ENCODE results near the gene MTF2.
A peak's percentile ranks its signal among the peaks of the same experiment; 100 is the strongest.

Gene MTF2

DNA sequence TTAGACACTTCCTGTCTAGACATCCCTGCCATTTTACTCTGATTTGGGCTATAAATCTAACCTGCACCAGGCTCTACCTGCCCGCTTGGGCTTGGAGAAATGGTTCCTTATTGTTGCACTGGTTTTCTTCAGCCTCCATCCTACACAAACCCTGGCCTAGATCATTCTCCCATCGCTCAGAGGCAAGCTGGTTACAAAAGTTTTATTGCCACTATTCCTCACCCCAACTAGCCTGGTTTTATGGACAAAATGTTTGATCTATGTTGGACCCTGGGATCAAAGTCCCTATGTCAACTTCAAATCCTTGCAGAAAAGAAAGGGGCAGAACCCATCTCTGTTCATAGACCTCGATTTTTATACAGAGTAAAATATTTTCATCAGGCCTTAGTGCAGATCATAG, 31.5 kb upstream of the MTF2 start:
- Histone ChIP-seq H3K27ac (ENCODE audit: low read depth, low read length) (no peak overlapping the region), H3K4me3 (ENCODE audit: low read depth in 1 of 2, low read length in 2 of 2) (no peak overlapping the region), H3K9me3 (ENCODE audit: control insufficient read depth in 1 of 2, low read length in 2 of 2) (no peaks in the 10 kb centered on the region), H3K9ac (ENCODE audit: low read depth in 1 of 2, low read length in 2 of 2) (no peak overlapping the region), H3K27me3 (ENCODE audit: control insufficient read depth in 1 of 2, insufficient read depth in 2 of 2, low read length in 2 of 2) (no peaks in the 10 kb centered on the region), H3K4me1 (ENCODE audit: control insufficient read depth in 1 of 2, insufficient read depth in 2 of 2, low read length in 2 of 2) (no peaks in the 10 kb centered on the region), H3K36me3 (ENCODE audit: control insufficient read depth in 1 of 2, insufficient read depth in 2 of 2, low read length in 2 of 2) (no peaks in the 10 kb centered on the region)

DNA sequence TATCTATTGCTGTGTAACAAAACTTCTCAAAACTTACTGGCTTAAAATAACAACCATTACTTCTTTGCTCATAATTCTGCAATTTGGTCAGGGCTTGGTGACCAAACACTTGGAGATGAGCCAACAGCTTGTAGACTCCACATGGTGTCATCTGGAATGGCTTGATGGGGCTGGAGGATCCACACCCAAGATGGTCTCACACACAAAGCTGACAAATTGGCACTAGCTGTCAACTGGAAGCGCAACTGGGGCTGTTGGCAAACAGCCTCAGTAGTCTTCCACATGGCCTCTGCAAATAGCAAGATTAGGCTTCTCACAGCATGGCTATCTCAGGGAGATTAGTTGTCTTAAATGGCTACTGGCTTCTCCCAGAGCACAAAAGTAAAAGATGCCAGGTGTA, 27.1 kb upstream of the MTF2 start:
- no peaks in the 10 kb centered on the region for H3K36me3 ChIP-seq (ENCODE audit: control insufficient read depth in 1 of 2, insufficient read depth in 2 of 2, low read length in 2 of 2)
- no peaks in the 10 kb centered on the region for H3K4me1 ChIP-seq (ENCODE audit: control insufficient read depth in 1 of 2, insufficient read depth in 2 of 2, low read length in 2 of 2)
- no peak overlapping the region for H3K9ac ChIP-seq (ENCODE audit: low read depth in 1 of 2, low read length in 2 of 2)
- no peaks in the 10 kb centered on the region for H3K27me3 ChIP-seq (ENCODE audit: control insufficient read depth in 1 of 2, insufficient read depth in 2 of 2, low read length in 2 of 2)
- H3K9me3 ChIP-seq (ENCODE audit: control insufficient read depth in 1 of 2, low read length in 2 of 2) = no peaks in the 10 kb centered on the region
- H3K27ac ChIP-seq (ENCODE audit: low read depth, low read length) = no peak overlapping the region
- no peak overlapping the region for H3K4me3 ChIP-seq (ENCODE audit: low read depth in 1 of 2, low read length in 2 of 2)

DNA sequence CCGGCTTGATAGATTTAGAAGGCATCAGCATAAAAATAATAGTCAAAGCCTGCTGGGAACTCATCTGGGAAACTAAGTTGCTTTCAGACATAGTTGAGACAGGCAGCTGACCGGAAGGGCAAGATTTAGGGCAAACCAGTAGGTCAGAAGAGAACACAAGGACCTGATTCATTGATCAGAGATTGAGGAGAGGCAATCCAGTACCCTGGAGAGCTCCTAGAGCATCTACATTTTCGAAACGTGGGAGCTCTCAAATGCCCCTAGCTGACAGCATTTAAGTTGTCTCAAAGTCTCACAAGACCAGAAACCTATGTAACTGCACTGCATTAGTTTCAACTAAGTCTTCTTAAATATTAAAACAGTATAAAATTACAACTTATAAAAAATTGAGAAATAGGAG, 22.9 kb upstream of the MTF2 start:
- Histone ChIP-seq H3K36me3 (ENCODE audit: control insufficient read depth in 1 of 2, insufficient read depth in 2 of 2, low read length in 2 of 2) (no peaks in the 10 kb centered on the region), H3K9me3 (ENCODE audit: control insufficient read depth in 1 of 2, low read length in 2 of 2) (no peaks in the 10 kb centered on the region), H3K27ac (ENCODE audit: low read depth, low read length) (no peak overlapping the region), H3K4me1 (ENCODE audit: control insufficient read depth in 1 of 2, insufficient read depth in 2 of 2, low read length in 2 of 2) (no peaks in the 10 kb centered on the region), H3K27me3 (ENCODE audit: control insufficient read depth in 1 of 2, insufficient read depth in 2 of 2, low read length in 2 of 2) (peaks cover 0 to 3% of the 10 kb centered on the region in 2 donors), H3K4me3 (ENCODE audit: low read depth in 1 of 2, low read length in 2 of 2) (no peak overlapping the region), H3K9ac (ENCODE audit: low read depth in 1 of 2, low read length in 2 of 2) (no peak overlapping the region)

DNA sequence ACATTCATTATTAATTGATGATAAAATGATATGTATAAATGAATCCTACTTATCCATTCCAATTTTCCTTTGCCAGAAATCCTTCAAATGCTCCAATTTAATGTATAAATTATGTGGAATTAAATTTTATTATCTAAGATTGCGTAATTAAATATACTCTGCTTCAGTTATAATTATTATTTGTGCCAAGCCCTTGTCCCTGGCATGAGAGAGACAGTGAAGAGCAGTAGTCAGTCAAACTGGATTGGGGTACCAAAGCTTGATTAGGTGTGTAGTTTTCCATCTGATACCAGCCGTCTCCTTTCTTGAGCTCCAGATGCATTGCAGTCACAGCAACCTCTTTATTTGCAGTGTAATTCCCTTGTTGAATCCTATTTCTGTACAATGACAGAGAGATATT, 22.4 kb upstream of the MTF2 start:
- no peaks in the 10 kb centered on the region for H3K36me3 ChIP-seq (ENCODE audit: control insufficient read depth in 1 of 2, insufficient read depth in 2 of 2, low read length in 2 of 2)
- H3K9me3 ChIP-seq (ENCODE audit: control insufficient read depth in 1 of 2, low read length in 2 of 2) = no peaks in the 10 kb centered on the region
- H3K9ac ChIP-seq (ENCODE audit: low read depth in 1 of 2, low read length in 2 of 2) = no peak overlapping the region
- H3K4me3 ChIP-seq (ENCODE audit: low read depth in 1 of 2, low read length in 2 of 2) = no peak overlapping the region
- H3K27me3 ChIP-seq (ENCODE audit: control insufficient read depth in 1 of 2, insufficient read depth in 2 of 2, low read length in 2 of 2) = peaks cover 0 to 3% of the 10 kb centered on the region in 2 donors
- H3K4me1 ChIP-seq (ENCODE audit: control insufficient read depth in 1 of 2, insufficient read depth in 2 of 2, low read length in 2 of 2) = no peaks in the 10 kb centered on the region
- no peak overlapping the region for H3K27ac ChIP-seq (ENCODE audit: low read depth, low read length)

DNA sequence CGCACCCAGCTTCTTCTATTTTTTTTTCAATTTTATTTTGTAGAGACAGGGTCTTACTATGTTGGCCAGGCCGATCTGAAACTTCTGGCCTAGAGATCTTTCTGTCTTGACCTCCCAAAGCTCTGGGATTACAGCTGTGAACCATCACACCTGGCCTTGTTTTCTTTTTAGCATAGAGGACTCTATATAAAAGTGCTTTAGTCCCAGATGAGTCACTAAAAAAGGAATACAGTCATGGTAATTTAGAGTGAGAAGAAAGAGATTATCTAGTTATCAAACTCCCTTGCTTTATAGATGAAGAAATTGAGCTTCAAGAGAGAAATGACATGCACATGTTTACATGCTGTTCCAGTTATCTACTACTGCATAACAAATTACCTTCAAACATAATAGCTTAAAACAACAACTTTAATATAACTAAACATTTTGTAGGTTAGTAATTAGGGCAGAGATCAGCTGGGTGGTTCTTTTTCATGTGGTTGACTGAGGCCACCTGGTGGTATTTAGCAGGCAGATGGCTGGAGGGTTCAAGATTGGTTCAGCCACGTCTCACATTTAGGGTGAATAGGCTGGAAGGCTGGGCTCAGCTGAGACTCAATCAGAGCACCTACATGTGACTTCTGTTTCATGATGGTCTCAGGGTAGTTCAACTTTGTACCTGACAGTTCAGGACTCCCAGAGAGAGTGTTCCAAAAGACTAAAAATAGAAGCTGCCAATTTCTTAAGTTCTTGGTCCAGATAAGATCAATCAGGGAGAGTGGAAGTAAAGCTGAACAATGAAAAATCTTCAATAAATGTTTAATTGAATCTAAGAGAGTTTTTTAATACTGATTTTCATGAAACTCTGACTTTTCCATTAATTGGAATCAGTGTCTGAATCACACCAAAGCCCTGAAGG, 16.9 kb upstream of the MTF2 start:
- Histone ChIP-seq H3K4me1 (ENCODE audit: control insufficient read depth in 1 of 2, insufficient read depth in 2 of 2, low read length in 2 of 2) (no peaks in the 10 kb centered on the region), H3K4me3 (ENCODE audit: low read depth in 1 of 2, low read length in 2 of 2) (no peak overlapping the region), H3K27me3 (ENCODE audit: control insufficient read depth in 1 of 2, insufficient read depth in 2 of 2, low read length in 2 of 2) (peaks cover 0 to 3% of the 10 kb centered on the region in 2 donors), H3K27ac (ENCODE audit: low read depth, low read length) (no peak overlapping the region), H3K36me3 (ENCODE audit: control insufficient read depth in 1 of 2, insufficient read depth in 2 of 2, low read length in 2 of 2) (no peaks in the 10 kb centered on the region), H3K9me3 (ENCODE audit: control insufficient read depth in 1 of 2, low read length in 2 of 2) (no peaks in the 10 kb centered on the region), H3K9ac (ENCODE audit: low read depth in 1 of 2, low read length in 2 of 2) (no peak overlapping the region)

DNA sequence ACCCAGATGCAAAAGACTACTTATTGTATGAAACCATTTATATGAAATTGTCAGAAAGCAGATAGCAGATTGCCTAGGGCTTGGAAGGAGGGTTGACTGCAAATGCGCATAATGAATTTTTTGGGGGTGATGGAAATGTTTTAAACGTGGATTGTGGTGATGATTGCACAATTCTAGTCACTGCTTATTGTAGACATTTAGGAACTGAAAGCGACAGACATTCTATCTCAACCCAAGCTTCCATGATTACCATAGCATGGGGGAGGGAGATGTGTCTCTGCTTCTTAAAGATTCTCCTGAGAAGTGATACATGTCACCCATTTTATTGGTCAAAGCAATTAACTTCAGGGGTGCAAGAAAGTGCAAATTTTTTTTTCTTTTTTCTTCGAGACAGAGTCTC, 2.8 kb upstream of the MTF2 start:
- H3K4me3 ChIP-seq (ENCODE audit: low read depth in 1 of 2, low read length in 2 of 2) = no peak overlapping the region
- no peak overlapping the region for H3K9ac ChIP-seq (ENCODE audit: low read depth in 1 of 2, low read length in 2 of 2)
- no peaks in the 10 kb centered on the region for H3K36me3 ChIP-seq (ENCODE audit: control insufficient read depth in 1 of 2, insufficient read depth in 2 of 2, low read length in 2 of 2)
- no peak overlapping the region for H3K27ac ChIP-seq (ENCODE audit: low read depth, low read length)
- peaks cover 0 to 15% of the 10 kb centered on the region in 2 donors for H3K4me1 ChIP-seq (ENCODE audit: control insufficient read depth in 1 of 2, insufficient read depth in 2 of 2, low read length in 2 of 2)
- no peaks in the 10 kb centered on the region for H3K9me3 ChIP-seq (ENCODE audit: control insufficient read depth in 1 of 2, low read length in 2 of 2)
- no peaks in the 10 kb centered on the region for H3K27me3 ChIP-seq (ENCODE audit: control insufficient read depth in 1 of 2, insufficient read depth in 2 of 2, low read length in 2 of 2)

DNA sequence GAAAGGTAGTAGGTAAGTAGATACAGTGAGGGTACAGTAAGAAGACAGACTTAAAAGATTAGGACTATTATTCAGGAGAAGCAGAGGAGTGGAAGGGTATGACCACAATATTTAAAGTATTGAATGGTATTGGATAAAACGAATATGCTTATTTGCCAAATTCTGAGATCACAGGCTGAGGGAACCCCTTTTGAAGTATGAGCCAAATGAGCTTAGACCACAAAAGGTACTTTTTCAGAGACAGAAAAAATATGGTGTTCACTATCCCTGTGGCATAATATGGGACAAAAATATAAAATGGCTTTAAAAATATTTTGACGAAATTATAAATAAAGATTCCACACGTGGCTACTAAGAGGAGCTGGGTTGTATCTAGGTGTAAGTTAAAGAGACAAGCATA, 880 bp upstream of the MTF2 start:
- Histone ChIP-seq H3K27ac (ENCODE audit: low read depth, low read length) (no peak overlapping the region), H3K9ac (ENCODE audit: low read depth in 1 of 2, low read length in 2 of 2) (peak overlapping the region; percentile 89 to 91), H3K4me1 (ENCODE audit: control insufficient read depth in 1 of 2, insufficient read depth in 2 of 2, low read length in 2 of 2) (peaks cover 5 to 21% of the 10 kb centered on the region in 2 donors), H3K9me3 (ENCODE audit: control insufficient read depth in 1 of 2, low read length in 2 of 2) (no peaks in the 10 kb centered on the region), H3K4me3 (ENCODE audit: low read depth in 1 of 2, low read length in 2 of 2) (peak overlapping the region; percentile 97 to 99), H3K27me3 (ENCODE audit: control insufficient read depth in 1 of 2, insufficient read depth in 2 of 2, low read length in 2 of 2) (no peaks in the 10 kb centered on the region), H3K36me3 (ENCODE audit: control insufficient read depth in 1 of 2, insufficient read depth in 2 of 2, low read length in 2 of 2) (no peaks in the 10 kb centered on the region)

DNA sequence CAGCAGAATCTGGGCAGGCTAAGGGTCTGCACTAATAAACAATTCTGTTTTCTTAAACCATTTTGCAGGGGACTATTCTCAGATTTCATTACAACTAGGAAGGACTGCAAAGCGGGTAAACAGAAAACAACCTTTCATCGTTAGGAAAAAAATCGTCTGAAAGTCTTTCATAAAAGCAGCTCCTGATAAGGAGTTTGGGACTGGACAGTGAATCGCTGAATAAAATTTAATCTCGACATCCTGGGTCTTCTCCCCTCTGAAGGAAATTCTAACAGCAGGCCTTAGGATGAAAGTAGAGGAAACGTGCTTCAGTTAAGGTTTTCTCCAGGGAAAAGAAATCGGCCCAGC, 471 bp upstream of the MTF2 start:
- peaks cover 5 to 21% of the 10 kb centered on the region in 2 donors for H3K4me1 ChIP-seq (ENCODE audit: control insufficient read depth in 1 of 2, insufficient read depth in 2 of 2, low read length in 2 of 2)
- peak overlapping the region; percentile 97 to 99 for H3K4me3 ChIP-seq (ENCODE audit: low read depth in 1 of 2, low read length in 2 of 2)
- H3K9ac ChIP-seq (ENCODE audit: low read depth in 1 of 2, low read length in 2 of 2) = peak overlapping the region; percentile 89 to 91
- no peaks in the 10 kb centered on the region for H3K9me3 ChIP-seq (ENCODE audit: control insufficient read depth in 1 of 2, low read length in 2 of 2)
- H3K27me3 ChIP-seq (ENCODE audit: control insufficient read depth in 1 of 2, insufficient read depth in 2 of 2, low read length in 2 of 2) = no peaks in the 10 kb centered on the region
- peak overlapping the region; percentile 72 for H3K27ac ChIP-seq (ENCODE audit: low read depth, low read length)
- H3K36me3 ChIP-seq (ENCODE audit: control insufficient read depth in 1 of 2, insufficient read depth in 2 of 2, low read length in 2 of 2) = peaks cover 0 to 3% of the 10 kb centered on the region in 2 donors

DNA sequence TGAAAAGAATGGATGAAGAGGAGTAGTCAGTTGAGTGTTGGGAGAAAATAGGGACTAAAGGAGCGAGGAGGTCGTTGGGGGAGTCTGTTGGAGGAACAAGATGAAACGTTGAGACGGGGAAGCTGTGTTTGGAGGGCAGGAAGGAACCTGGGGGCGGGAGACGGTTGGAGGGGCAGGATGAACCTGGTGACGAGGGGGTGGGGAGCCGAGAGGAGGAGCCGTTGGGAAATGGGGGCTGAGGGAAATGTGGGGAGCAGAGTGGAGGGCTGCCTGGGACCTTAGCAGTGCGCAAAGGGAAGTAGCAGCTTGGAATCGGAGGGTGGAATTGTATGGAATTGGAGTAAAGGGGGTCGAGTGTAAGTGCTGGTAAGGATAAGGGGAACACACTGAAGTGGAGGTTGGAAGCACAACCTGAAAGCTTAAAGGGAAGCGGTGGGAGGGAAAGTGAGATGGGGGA, 630 bp downstream of the MTF2 start:
- Histone ChIP-seq H3K36me3 (ENCODE audit: control insufficient read depth in 1 of 2, insufficient read depth in 2 of 2, low read length in 2 of 2) (peaks cover 0 to 3% of the 10 kb centered on the region in 2 donors), H3K4me1 (ENCODE audit: control insufficient read depth in 1 of 2, insufficient read depth in 2 of 2, low read length in 2 of 2) (peaks cover 5 to 21% of the 10 kb centered on the region in 2 donors)

DNA sequence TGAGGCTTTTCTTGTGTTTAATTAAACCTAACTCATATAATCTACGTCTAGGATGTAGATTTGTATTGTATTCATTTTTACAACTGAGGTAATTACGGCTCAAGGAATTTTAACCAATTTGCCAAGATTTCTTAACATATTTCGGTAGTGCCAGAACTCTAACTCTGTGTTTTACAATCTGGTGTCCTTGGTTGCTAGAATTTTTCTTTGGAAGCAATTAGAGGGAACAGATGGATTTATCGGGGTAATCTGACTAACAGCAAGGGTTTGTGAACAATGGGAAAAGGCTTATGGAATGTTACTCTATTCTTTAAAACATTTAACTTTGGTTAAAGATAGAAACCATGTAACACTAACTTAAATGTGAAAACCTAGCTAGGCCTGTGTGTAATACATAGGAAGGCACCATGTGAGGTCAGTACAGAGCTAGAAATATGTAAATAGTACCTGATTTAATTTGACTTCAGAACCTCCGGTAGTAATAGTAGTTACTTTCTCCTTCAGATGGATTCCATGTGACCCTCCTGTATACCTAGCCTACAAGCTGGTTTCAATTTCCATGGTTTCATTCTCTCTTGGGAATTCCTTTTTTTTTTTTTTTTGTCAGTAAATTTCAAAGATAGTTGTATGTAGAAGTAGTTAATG, 1.2 kb downstream of the MTF2 start:
- peaks cover 0 to 3% of the 10 kb centered on the region in 2 donors for H3K36me3 ChIP-seq (ENCODE audit: control insufficient read depth in 1 of 2, insufficient read depth in 2 of 2, low read length in 2 of 2)
- H3K27me3 ChIP-seq (ENCODE audit: control insufficient read depth in 1 of 2, insufficient read depth in 2 of 2, low read length in 2 of 2) = no peaks in the 10 kb centered on the region
- H3K4me1 ChIP-seq (ENCODE audit: control insufficient read depth in 1 of 2, insufficient read depth in 2 of 2, low read length in 2 of 2) = peaks cover 5 to 21% of the 10 kb centered on the region in 2 donors
- peak overlapping the region; percentile 89 to 91 for H3K9ac ChIP-seq (ENCODE audit: low read depth in 1 of 2, low read length in 2 of 2)
- no peaks in the 10 kb centered on the region for H3K9me3 ChIP-seq (ENCODE audit: control insufficient read depth in 1 of 2, low read length in 2 of 2)
- H3K27ac ChIP-seq (ENCODE audit: low read depth, low read length) = no peak overlapping the region
- H3K4me3 ChIP-seq (ENCODE audit: low read depth in 1 of 2, low read length in 2 of 2) = peak overlapping the region; percentile 97 to 99

More for the DNA sequence above, 630 bp downstream of the MTF2 start:
- no peaks in the 10 kb centered on the region for H3K9me3 ChIP-seq (ENCODE audit: control insufficient read depth in 1 of 2, low read length in 2 of 2)
- H3K27ac ChIP-seq (ENCODE audit: low read depth, low read length) = peak overlapping the region; percentile 72
- peak overlapping the region; percentile 97 to 99 for H3K4me3 ChIP-seq (ENCODE audit: low read depth in 1 of 2, low read length in 2 of 2)
- H3K9ac ChIP-seq (ENCODE audit: low read depth in 1 of 2, low read length in 2 of 2) = peak overlapping the region; percentile 89 to 91
- no peaks in the 10 kb centered on the region for H3K27me3 ChIP-seq (ENCODE audit: control insufficient read depth in 1 of 2, insufficient read depth in 2 of 2, low read length in 2 of 2)
